GM21529 (cell line): ENCODE results near the gene CCNT2.
"Not testable (repeated sequence)": the region's sequence is repeated elsewhere in the genome, so short reads cannot be mapped to it uniquely, and the experiment has no call there.

Experiments used
- ATAC-seq: cut with Tn5 transposase; IDR thresholded peaks from one replicate; pipeline ENCODE4 v1.9.1; 2021; ENCODE audit not compliant: unreplicated experiment

CCNT2 gene

DNA sequence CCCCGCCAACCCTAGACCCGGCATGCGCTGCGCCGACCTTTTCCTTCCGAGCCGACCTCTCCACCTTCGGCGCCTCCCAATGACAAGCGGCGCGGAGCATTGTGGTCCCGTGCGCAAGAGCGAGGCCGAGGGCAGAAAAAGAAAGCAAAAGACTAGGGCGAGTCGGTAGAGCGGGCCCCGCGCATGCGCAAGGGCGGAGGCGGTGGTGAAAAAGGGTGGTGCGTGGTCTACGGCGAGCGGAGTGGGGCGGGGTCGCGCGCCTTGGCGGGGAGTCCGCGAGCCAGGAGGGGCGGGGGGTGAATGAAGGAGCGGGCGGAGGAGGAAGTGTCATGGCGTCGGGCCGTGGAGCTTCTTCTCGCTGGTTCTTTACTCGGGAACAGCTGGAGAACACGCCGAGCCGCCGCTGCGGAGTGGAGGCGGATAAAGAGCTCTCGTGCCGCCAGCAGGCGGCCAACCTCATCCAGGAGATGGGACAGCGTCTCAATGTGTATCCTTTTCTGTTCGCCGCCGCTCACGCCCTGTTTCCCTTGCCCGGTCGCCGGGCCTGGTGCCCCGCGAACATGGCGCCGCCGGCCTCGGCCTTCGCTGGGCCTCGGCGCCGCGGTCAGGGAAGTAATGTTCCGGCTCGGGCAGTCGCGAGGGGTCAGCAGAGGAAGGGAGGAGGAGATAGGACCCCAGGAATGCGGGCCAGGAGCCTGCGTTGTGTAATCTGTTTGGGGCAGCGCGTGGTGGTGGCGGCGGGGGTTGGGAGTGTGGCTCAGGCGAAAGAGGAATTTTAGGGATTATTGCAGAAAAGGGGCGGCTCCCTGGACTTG is at the start of gene CCNT2:
CCNT2 (plus strand) TSS at position 297 of the 815 bp plus-strand sequence; CDS start at position 330, 33 bp downstream.
- ATAC-seq, result peak; percentile 80

DNA sequence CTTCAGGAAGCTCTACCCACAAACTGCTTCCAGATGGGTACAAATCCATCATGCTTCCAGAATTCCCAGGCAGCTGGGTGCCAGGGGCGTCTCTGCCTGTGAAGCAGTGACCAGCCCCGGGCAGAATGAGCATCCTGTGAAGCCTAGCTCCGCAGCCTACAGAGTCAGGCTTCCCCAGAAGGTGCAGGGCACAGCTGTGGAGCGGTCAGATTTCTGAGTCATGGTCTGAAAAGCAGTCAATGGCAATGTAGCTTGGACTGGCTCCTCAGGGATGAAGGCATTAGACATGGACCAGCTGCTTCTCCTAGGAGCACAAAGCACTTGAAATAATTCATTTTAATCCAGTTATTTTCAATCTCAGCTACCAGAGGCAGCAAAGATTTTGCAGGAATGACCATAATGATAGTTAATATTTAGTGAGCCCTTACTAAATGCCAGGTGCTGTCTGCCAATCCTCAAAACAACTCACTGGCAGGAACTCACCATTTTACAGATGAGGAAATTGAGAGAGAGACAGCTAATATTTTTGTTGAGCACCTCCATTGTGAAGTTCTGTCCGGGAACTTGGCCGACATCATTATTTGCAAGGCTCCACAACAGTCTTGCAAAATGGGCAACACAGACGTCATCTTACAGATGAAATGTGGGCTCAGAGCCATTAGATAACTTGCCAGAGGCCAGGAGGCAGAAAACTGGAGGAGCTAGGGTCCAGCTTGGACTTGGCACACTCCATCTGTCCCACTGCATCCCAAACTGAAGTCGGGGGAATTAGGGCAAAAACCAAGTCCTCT is 48.5 kb upstream of the CCNT2 start:
- ATAC-seq, result no peak

DNA sequence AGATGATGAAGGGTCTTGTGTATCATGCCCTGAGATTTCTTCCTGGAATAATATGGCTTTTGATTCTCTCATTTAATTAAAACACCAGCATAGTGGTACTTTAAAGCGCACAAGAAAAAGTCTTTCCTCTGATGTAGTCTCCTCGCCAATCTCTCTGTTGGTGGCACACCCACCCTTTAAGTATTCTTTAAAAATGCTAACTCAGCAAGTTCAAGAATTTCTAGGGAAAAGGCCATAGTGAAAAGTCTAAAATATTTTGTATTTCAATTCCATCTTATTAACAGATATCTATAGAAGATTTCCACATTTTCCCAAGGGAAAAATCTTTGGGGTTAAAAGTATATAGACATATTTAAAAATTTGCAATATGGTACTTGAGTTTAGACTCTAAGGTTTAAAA is 45.5 kb upstream of the CCNT2 start:
- ATAC-seq, result no peak

DNA sequence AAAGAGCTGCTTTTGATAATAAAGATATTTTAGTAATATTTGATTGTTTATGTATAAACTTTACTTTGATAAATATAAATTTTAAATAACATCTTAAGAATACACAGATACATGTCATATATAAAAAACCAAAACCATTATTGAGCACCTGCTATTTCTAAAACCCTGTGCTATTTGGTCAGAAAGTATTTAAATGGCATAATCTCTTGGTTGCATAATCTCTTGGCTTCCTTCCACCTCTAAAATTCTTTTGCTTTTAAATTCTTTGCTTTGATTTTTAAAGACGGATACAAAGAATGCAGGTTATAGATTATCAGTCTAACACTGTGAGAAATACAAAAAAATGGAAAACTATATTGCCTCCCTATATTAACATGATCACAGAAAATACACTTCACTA is 43.3 kb upstream of the CCNT2 start:
- ATAC-seq, result no peak

DNA sequence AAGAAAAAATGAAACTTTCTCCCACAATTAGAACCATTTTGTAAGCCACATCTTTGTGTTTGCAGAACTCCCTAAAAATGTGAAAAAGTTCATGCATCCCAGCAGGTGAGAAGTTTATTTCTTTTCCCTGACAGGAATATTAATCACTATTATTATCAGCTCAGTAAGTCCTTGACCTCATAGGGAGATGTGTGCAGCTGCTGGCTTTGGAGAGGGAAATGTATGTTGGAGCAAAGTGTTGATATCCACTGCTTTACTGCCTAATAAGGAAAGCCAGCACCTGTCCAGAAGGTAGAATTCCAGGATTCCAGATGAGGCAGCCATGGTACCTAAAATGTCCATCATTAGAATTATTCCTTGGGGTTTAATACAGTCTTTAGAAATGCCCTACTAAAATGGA is 35.8 kb upstream of the CCNT2 start:
- no peak for ATAC-seq

DNA sequence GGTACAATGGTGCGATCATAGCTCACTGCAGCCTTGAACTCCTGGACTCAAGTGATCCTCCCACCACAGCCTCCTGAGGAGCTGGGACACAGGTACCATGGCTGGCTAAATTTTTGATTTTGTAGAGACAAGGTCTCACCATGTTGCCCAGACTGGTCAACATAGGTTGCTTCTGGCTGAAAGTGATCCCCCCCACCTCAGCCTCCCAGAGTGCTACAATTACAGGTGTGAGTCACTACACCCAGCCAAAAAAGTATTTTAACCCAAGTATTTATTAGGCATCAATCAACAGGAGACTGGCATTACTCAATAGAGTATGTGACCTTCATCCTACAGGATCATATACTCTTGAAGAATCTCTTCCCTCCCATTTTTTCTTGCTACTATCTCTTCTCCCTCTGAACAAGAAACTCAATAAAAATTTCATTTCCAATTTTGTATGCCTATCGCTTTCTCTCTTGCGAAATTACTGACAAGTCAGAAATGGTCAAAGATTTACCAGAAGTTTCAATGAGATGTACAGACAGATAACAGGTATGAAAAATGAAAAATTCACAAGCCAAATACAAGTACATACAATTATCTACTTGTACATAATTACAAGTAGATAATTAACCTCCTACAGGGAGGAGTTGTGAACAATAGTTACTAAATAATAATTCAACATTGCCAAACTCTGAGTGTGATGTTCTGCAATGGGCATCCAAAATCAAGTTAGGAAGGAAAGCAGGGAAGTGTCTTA is 34.9 kb upstream of the CCNT2 start:
- ATAC-seq, result no peak

DNA sequence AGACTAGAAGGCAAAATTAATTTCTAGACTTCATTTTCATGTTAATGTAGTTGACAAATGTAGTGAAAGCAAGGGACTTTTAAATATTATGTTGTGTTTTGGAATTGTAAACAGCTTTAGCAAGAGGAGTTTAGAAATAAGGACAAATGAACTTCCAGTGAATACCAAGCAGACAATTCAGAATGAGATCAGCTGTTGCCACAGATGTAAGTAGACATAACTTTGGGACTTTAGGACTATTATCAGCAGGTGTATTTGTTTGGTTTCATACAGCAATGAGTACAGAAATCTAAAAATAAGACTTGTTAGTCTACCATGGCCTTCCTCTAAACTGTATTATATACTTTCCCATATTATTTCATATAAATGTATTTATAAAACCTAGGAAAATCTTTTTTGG is 34.2 kb upstream of the CCNT2 start:
- ATAC-seq, result no peak

DNA sequence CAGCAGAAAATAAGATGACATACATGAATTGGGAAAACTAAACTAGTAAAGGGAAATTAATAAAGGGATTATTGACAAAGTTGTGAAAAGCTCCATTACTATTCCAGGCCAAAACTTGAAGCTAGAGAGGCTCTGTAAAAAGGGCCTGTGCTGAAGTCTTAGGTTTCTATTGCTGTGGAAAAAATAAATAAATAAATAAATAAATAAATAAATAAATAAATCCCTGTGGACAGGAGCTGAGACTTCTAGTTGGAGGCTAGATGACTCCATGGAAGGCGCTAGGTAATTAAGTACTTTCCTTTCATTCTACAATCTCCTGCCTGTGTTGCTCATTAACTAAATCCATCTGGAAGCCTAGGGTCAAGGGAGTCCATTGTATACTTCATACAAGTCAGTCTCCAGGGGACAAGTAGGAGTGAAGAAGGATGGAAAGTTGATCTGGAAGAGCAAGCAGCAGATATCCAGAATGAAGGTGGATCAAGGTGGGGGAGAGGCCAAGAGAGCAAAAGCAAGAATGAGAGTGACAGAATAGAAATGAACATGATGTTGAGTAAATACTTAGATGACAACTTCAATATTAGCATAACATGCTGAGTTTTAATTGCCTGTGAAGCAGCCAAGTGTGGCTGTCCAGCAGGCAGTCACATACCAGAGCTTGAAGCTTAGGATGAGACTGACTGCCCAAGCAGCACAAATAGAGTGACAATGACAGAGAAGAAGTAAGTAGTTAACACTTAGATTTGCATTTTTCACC is 26.2 kb upstream of the CCNT2 start:
- no peak for ATAC-seq

DNA sequence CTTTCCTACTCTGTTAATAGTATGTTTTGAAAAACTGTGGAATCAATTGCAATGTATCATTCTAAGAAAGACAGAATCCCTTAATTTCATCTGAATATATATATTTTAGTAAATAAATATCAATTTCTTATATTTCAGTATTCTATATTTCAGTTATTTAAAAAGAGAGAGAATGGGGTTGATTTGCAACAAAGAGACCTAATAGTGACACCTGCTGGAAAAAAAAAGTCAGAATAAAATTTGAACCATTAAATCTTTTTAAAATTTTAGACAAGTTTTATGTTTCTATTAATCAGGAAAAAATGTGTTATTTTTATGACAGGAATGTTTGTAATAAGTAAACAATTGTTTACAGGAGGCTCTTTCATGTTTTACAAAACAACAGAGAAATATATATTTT is 20.7 kb upstream of the CCNT2 start:
- ATAC-seq, result no peak

DNA sequence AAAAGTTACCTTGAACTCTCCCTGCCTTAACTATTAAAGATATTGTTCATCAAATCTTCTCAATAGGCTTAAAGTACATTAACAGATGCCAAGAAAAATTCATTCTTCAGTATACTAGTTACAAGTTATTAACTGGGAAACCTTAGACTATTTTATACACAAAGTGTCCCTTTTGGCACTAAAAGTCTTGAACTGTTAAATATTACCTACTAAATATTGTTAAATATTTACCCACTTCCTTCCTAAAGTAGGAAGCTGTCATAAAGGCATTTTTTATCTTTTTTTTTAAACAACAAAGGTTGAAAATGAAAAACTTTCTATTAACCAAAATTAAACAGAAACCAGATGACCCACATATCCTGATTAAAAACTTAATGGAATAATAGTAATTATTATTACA is 19.4 kb upstream of the CCNT2 start:
- no peak for ATAC-seq

DNA sequence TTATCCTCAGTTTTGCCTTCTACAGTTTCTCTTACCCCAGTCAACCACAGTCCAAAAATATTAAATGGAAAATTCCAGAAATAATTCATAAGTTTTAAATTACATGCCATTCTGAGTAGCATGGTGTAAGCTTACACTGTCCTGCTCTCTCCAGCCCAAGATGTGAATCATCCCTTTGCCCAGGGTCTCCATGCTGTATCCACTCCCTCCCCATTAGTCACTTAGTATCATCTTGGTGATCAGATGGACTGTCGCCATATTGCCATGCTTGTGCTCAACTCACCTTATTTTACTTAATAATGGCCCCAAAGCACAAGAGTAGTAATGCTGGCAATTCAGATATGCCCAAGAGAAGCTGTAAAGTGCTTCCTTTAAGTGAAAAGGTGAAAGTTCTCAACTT is 18.5 kb upstream of the CCNT2 start:
- ATAC-seq, result no peak

DNA sequence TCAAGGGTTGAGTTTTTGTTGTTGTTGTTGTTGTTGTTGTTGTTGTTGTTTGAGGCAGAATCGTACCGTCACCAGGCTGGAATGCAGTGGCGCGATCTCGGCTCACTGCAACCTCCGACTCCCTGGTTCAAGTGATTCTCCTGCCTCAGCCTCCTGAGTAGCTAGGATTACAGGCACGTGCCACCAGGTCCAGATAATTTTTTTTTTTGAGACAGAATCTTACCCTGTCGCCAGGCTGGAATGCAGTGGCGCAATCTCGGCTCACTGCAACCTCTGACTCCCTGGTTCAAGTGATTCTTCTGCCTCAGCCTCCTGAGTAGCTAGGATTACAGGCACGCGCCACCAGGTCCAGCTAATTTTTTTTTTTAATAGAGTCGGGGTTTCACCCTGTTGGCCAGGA is 14.9 kb upstream of the CCNT2 start:
- ATAC-seq, result not testable (repeated sequence)

DNA sequence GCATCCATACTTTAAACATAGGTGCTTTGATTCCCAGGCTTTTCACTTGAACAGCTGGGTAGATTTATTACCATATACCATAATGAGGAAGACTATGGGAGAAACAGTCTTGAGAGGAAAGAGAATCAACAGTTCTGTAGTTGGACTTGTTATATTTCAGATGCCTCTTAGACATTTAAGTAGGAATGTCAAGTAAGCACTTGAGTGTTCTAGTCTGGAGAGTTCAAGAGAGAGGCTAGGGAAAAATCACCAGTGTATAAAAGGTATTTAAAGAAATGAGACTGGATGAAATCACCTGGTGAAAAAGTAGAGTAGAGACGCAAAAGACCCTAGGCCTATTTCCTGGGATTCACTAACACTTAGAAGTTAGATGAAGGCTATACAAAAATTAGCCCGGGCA is 13.5 kb upstream of the CCNT2 start:
- no peak for ATAC-seq

DNA sequence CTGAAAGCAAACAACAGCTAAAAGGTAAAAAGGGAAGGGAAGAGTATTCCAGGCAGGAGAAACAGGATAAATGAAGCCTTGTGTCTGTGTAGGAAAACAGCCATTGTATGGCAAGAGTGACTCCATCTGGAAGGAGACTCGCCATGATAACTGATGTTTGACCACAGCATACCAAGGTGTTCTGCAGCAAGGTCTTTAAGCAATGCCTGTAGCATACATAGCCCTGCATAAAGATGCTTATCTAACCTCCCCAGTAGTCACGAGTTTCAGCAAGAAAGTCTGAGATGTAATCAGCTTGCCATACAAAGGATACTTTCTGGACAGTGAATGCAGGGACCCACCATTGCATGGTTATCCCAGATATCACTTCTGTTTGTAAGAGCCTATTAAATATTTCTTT is 11.9 kb upstream of the CCNT2 start:
- no peak for ATAC-seq

DNA sequence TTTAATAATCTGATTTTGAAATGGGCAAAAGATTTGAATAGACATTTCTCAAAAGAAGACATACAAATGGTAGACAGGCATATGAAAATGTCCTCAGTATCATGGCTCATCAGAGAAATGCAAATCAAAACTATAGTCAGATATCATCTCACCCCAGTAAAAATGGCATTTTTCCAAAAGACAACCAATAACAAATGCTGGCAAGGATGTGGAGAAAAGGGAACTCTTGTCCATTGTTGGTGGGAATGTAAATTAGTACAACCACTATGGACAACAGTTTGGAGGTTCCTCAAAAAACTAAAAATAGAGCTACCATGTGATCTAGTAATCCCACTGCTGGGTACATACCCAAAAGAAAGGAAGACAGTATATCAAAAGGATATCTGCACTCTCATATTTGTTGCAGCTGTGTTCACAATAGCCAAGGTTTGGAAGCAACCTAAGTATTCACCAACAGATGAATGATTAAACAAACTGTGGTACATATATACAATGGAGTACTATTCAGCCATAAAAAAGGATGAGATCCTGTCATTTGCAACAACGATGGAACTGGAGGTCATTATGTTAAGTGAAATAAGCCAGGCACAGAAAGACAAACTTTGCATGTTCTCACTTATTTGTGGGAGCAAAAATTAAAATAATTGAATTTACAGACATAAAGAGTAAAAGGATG is 11.0 kb upstream of the CCNT2 start:
- ATAC-seq, result not testable (repeated sequence)

DNA sequence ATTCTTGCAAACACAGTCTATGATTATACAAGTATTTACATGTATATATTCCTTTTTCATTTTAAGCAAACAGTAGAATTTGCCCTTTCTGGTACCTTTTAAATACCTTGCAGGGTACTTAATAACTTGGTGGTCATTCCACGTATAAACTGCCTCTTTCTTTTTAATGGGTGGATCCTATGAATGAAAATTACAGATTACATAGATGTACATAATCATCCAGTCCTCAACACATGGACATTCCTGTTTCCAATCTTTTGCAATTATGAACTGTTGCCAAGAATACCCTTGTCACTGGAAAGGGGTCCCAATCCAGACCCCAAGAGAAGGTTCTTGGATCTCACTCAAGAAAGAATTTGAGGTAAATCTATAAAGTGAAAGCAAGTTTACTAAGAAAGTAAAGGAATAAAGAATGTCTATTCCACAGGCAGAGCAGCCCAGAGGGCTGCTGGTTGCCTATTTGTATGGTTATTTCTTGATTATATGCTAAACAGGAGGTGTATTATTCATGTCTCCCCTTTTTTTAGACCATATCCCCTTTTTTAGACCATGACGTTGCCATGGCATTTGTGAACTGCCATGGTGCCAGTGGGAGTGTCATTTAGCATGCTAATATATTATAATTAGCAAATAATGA is 7.7 kb upstream of the CCNT2 start:
- ATAC-seq, result no peak

DNA sequence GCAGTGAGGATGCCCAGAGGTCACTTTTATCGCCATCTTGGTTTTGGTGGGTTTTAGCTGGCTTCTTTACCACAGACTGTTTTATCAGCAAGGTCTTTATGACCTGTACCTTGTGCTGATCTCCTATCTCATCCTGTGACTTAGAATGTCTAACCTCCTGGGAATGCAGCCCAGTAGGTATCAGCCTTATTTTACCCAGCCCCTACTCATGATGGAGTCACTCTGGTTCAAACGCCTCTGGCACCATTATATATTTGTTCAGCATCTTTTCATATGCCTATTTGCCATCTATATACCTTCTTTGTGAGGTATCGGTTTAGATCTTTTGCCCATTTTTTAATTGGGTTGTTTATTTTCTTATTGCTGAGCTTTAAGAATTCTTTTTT is 7.2 kb upstream of the CCNT2 start:
- no peak for ATAC-seq

DNA sequence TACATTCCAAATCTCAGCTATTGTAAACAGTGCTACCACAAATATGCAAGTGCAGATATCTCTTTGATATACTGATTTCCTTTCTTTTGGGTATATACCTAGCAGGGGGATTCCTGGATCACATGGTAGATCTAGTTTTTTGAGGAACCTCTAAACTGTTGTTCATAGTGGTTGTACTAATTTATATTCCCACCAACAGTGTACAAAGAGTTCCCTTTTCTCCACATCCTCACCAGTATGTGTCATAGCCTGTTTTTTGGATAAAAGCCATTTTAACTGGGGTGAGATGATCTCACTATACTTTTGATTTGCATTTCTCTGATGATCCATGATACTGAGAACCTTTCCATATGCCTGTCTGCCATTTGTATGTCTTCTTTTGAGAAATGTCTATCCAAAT is 6.3 kb upstream of the CCNT2 start:
- ATAC-seq, result no peak

DNA sequence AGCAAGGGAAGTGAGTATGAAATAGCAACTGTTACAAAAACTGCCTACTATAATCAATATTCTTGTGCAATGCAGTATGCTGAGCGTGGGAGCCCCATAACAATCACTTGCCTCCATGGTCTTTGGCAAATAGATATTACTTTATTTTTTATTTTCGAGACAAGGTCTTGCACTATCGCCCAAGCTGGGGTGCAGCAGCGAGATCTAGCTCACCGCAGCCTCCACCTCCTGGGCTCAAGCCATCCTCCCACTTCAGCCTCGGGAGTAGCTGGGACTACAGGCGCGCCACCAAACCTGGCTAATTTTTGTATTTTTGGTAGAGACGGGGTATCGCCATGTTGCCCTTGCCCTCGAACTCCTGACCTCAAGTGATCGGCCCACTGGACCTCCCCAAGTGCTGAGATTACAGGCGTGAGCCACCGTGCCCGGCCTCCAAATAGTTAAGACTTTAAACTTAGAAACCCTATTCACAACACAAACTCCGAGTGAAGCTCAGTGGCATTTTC is 1.2 kb upstream of the CCNT2 start:
- ATAC-seq, result no peak
